HepG2 (cell line): ENCODE data around the gene LGR6. TPM values are rescaled to one million over a fixed set of nuclear protein-coding genes. Genes with fewer than 3 reads are reported as not detected.

Experiments used
- CENPX ChIP-seq: sonication (generic); formaldehyde crosslinking; IDR thresholded peaks from 2 replicates; pipeline ENCODE4 v1.9.0; 2021; ENCODE audit warnings: mild to moderate bottlenecking, missing genetic modification reagents, moderate library complexity
- HNF4A ChIP-seq: sonication (generic); formaldehyde crosslinking; IDR thresholded peaks from 2 replicates; pipeline ENCODE4 v1.4.0; 2020; ENCODE audit warnings: missing genetic modification reagents
- IKZF5 ChIP-seq: IDR thresholded peaks from 2 replicates; pipeline ENCODE4 v1.6.1; 2018; ENCODE audit warnings: missing genetic modification reagents, mild to moderate bottlenecking, missing compliant biosample characterization
- KIAA2018 ChIP-seq: sonication (generic); formaldehyde crosslinking; IDR thresholded peaks from 2 replicates; pipeline ENCODE4 v1.5.0; 2020; ENCODE audit warnings: mild to moderate bottlenecking, missing genetic modification reagents, borderline replicate concordance
- KLF16 ChIP-seq, 2 experiments: sonication (generic) in 1 of 2; formaldehyde crosslinking in 1 of 2; IDR thresholded peaks; 2 replicates each; pipeline versions ENCODE4 v1.6.1 to v1.8.0; 2016 to 2023; ENCODE audit warnings: missing genetic modification reagents in 2 of 2, missing compliant biosample characterization in 1 of 2
- SATB2 ChIP-seq: sonication (generic); formaldehyde crosslinking; IDR thresholded peaks from 2 replicates; pipeline ENCODE4 v1.5.0; 2020; ENCODE audit warnings: missing genetic modification reagents
- SMARCE1 ChIP-seq: fragments of 450-650 bp; IDR thresholded peaks from 2 replicates; pipeline ENCODE4 v1.6.1; 2017; ENCODE audit warnings: borderline replicate concordance
- SNAPC5 ChIP-seq: sonication (generic); formaldehyde crosslinking; IDR thresholded peaks from 2 replicates; pipeline ENCODE4 v1.8.1; 2023; ENCODE audit warnings: mild to moderate bottlenecking, missing genetic modification reagents, borderline replicate concordance
- TCF7 ChIP-seq: sonication (generic); IDR thresholded peaks from 2 replicates; pipeline ENCODE4 v1.6.1; 2016; ENCODE audit warnings: antibody characterized with exemption, low read depth
- ZFYVE20 ChIP-seq: sonication (generic); formaldehyde crosslinking; IDR thresholded peaks from 2 replicates; pipeline ENCODE4 v1.8.0; 2023; ENCODE audit warnings: low read depth, mild to moderate bottlenecking, moderate library complexity, missing genetic modification reagents, borderline replicate concordance
- ZKSCAN1 ChIP-seq: fragments of 150-350 bp; IDR thresholded peaks from 2 replicates; pipeline ENCODE4 v1.6.1; 2014; ENCODE audit warnings: low read length
- ZNF549 ChIP-seq: sonication (generic); formaldehyde crosslinking; IDR thresholded peaks from 2 replicates; pipeline ENCODE4 v1.5.0; 2020; ENCODE audit warnings: missing genetic modification reagents
- ZNF670 ChIP-seq: sonication (generic); formaldehyde crosslinking; IDR thresholded peaks from 2 replicates; pipeline ENCODE4 v1.8.0; 2022; ENCODE audit warnings: mild to moderate bottlenecking, missing genetic modification reagents, borderline replicate concordance
- ZNF740 ChIP-seq: sonication (generic); formaldehyde crosslinking; IDR thresholded peaks from 2 replicates; pipeline ENCODE4 v1.4.0; 2020; ENCODE audit warnings: missing genetic modification reagents
- polyA plus RNA-seq, 8 experiments: library from polyadenylated mRNA; depleted of rRNA in 3 of 8; stranded (reverse) in 7 of 8; unstranded in 1 of 8; fragments of >200 nt; fragmentation: Illumina TruSeq in 4 of 8; extraction: Trizol in 4 of 8; gene quantifications; 2 replicates each; pipeline versions ENCODE4 v1.2.1 to v1.2.3, GENCODE V29; 2011 to 2016; ENCODE audit warnings: low read depth in 4 of 8, missing spikeins in 1 of 8, mixed read lengths in 1 of 8; ENCODE audit not compliant: insufficient read depth in 1 of 8
- total RNA-seq, 5 experiments: library from RNA; depleted of rRNA; stranded (reverse); fragments of >200 nt; fragmentation: Illumina TruSeq; extraction: Trizol; gene quantifications; 2 replicates each; pipeline ENCODE4 v1.2.3, GENCODE V29; 2016; ENCODE audit warnings: low read depth in 1 of 5
- TF ChIP-seq, protein P1 (sequence below): sonication (generic); formaldehyde crosslinking; IDR thresholded peaks from 2 replicates; pipeline ENCODE4 v1.8.0; 2022; ENCODE audit warnings: missing genetic modification reagents, mild to moderate bottlenecking, inconsistent platforms, borderline replicate concordance
- TF ChIP-seq, protein P2 (sequence below): sonication (generic); formaldehyde crosslinking; IDR thresholded peaks from 2 replicates; pipeline ENCODE4 v1.4.0; 2020; ENCODE audit warnings: low read depth, mild to moderate bottlenecking, missing genetic modification reagents

Gene LGR6
- total and polyA plus RNA-seq, 2 of the 13 experiments (the other 11 are each of a cell fraction or from before 2014, with no cell fraction given), result 0.07 TPM; not detected in 1

GRCh38 chr1:202189001-202189790, 4.4 kb upstream of the LGR6 start (continued):
- TF ChIP-seq KIAA2018 (CRISPR knock-in tag) (no peak), KLF16 (CRISPR knock-in tag; IDR thresholded peaks at IDR 0.05) (no peak), SMARCE1 (no peak), HNF4A (peak; percentile 91), ZNF549 (no peak), SNAPC5 (no peak), ZNF740 (CRISPR knock-in tag) (0 out of 2 replicates have a peak, but pooled peaks have one; percentile 51), ZNF670 (no peak), CENPX (CRISPR knock-in tag) (no peak), ZKSCAN1 (no peak), ZFYVE20 (CRISPR knock-in tag) (no peak), SATB2 (CRISPR knock-in tag) (no peak), IKZF5 (CRISPR knock-in tag) (no peak), TCF7 (no peak)
- TF ChIP-seq, protein P1, sequence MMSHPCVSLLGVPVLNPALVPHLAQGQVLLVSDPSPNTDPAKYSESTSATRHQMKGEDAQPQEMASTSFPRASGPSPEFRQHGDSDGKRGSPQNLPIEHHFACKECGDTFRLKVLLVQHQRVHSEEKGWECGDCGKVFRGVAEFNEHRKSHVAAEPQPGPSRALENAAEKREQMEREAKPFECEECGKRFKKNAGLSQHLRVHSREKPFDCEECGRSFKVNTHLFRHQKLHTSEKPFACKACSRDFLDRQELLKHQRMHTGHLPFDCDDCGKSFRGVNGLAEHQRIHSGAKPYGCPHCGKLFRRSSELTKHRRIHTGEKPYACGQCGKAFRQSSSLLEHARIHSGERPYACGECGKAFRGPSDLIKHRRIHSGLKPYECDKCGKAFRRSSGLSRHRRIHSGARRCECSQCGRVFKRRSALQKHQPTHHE (CRISPR knock-in tag), result no peak
- TF ChIP-seq, protein P2, sequence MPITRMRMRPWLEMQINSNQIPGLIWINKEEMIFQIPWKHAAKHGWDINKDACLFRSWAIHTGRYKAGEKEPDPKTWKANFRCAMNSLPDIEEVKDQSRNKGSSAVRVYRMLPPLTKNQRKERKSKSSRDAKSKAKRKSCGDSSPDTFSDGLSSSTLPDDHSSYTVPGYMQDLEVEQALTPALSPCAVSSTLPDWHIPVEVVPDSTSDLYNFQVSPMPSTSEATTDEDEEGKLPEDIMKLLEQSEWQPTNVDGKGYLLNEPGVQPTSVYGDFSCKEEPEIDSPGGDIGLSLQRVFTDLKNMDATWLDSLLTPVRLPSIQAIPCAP (CRISPR knock-in tag), result no peak
